ENCODE measurements around the gene GNG12.

DNA sequence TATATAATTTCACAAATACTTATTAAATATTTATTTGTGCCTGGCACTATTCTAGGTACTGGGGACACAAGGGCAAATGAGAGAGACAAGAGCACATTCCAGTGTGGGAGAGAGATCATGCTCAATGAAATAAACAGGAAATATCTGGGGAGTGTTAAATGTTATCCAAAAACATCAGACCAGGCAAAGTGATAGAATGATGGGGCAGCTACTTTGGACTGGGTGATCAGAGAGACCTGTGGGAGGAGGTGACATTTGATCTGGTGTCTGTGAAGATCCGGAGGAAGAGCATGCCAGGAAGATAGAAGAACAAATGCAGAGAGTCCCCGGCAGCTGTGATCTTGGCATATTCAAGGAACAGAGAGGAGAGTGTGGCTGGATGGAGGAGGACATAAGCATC lies 27.5 kb upstream of the GNG12 start:
- no peak for TF ChIP-seq POLR2A (IDR thresholded peaks at IDR 0.05)
- TF ChIP-seq, protein P1, sequence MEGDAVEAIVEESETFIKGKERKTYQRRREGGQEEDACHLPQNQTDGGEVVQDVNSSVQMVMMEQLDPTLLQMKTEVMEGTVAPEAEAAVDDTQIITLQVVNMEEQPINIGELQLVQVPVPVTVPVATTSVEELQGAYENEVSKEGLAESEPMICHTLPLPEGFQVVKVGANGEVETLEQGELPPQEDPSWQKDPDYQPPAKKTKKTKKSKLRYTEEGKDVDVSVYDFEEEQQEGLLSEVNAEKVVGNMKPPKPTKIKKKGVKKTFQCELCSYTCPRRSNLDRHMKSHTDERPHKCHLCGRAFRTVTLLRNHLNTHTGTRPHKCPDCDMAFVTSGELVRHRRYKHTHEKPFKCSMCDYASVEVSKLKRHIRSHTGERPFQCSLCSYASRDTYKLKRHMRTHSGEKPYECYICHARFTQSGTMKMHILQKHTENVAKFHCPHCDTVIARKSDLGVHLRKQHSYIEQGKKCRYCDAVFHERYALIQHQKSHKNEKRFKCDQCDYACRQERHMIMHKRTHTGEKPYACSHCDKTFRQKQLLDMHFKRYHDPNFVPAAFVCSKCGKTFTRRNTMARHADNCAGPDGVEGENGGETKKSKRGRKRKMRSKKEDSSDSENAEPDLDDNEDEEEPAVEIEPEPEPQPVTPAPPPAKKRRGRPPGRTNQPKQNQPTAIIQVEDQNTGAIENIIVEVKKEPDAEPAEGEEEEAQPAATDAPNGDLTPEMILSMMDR (IDR thresholded peaks at IDR 0.05 in 8 of 11, conservative IDR thresholded peaks at IDR 0.05 in 3 of 11), result no peak
